22Rv1 (cell line): ENCODE measurements around the gene NRCAM.

Experiments
- CTCF ChIP-seq: fragments of 450-650 bp; IDR thresholded peaks from 2 replicates; pipeline ENCODE4 v1.5.1; 2017; ENCODE audit warnings: mild to moderate bottlenecking
- ZFX ChIP-seq: fragments of 450-650 bp; IDR thresholded peaks from 2 replicates; pipeline ENCODE4 v1.6.1; 2017; ENCODE audit warnings: antibody characterized with exemption, borderline replicate concordance

GRCh38 chr7:108332937-108333336 is 123.3 kb downstream of the NRCAM start:
- no peak for TF ChIP-seq CTCF
- no peak for TF ChIP-seq ZFX
